ENCODE results near the gene SPRR2B.
"Not testable (repeated sequence)": the region's sequence is repeated elsewhere in the genome, so short reads cannot be mapped to it uniquely, and the experiment has no call there.

Gene SPRR2B

GRCh38 chr1:153032677-153033308, 38.6 kb downstream of the SPRR2B start:
- no peak for DNase-seq (ENCODE audit: low read depth in 3 of 3)

- no peak for DNase-seq (ENCODE audit: low read depth in 3 of 3)
These were observed 39.3 kb downstream of the SPRR2B start for GRCh38 chr1:153032073-153032472.

- DNase-seq (ENCODE audit: low read depth in 3 of 3) = no peak
These were observed 40.5 kb downstream of the SPRR2B start, which contains the start of gene SPRR1B for GRCh38 chr1:153030895-153031294. Gene SPRR1B (plus strand): TSS chr1:153031203. CDS start chr1:153032346, 1,143 bp downstream.

GRCh38 chr1:153028766-153029165, 42.6 kb downstream of the SPRR2B start:
- DNase-seq (ENCODE audit: low read depth in 3 of 3) = no peak

- no peak for DNase-seq (ENCODE audit: low read depth in 3 of 3)
These were observed 45.6 kb downstream of the SPRR2B start for GRCh38 chr1:153025797-153026196.

- DNase-seq (ENCODE audit: low read depth in 3 of 3) = no peak
These were observed 47.0 kb downstream of the SPRR2B start for GRCh38 chr1:153024413-153024812.

GRCh38 chr1:153023109-153023508, 48.3 kb downstream of the SPRR2B start:
- no peak for DNase-seq (ENCODE audit: low read depth in 3 of 3)

- not testable (repeated sequence) for DNase-seq (ENCODE audit: low read depth in 3 of 3)
These were observed 49.1 kb downstream of the SPRR2B start for GRCh38 chr1:153022340-153022739.

- DNase-seq (ENCODE audit: low read depth in 3 of 3) = not testable (repeated sequence)
These were observed 49.6 kb downstream of the SPRR2B start for GRCh38 chr1:153021829-153022228.

Data from stimulated activated CD4-positive, alpha-beta T cell treated with anti-CD3 and anti-CD28 coated beads, TNF-alpha, amount 100 ng/mL, for 24 hours (primary cell).